K562 (cell line): Measurements from ENCODE around the gene UBE2D2. TPM values are rescaled to one million over a fixed set of nuclear protein-coding genes. Genes with fewer than 3 reads are reported as not detected.

Experiments used
- ARNT ChIP-seq, 2 experiments: fragments of 450-650 bp; IDR thresholded peaks; 2 replicates each; pipeline ENCODE4 v1.6.1; 2016; ENCODE audit warnings: mild to moderate bottlenecking in 1 of 2
- ATF1 ChIP-seq, 2 experiments: fragments of 450-650 bp in 1 of 2; IDR thresholded peaks; 2 replicates each; pipeline ENCODE4 v1.6.1; 2016; ENCODE audit warnings: missing compliant biosample characterization in 1 of 2, missing genetic modification characterization in 1 of 2
- ATF6 ChIP-seq: sonication (generic); formaldehyde crosslinking; IDR thresholded peaks from 2 replicates; pipeline ENCODE4 v1.4.0; 2020; ENCODE audit warnings: mild to moderate bottlenecking, missing genetic modification reagents
- DPF2 ChIP-seq: fragments of 450-650 bp; IDR thresholded peaks from 2 replicates; pipeline ENCODE4 v1.6.1; 2016
- EZH2 ChIP-seq: IDR thresholded peaks from 2 replicates; pipeline ENCODE4 v1.6.1; 2012; ENCODE audit warnings: low read depth, mild to moderate bottlenecking, inconsistent platforms, low read length, borderline replicate concordance
- GATAD2A ChIP-seq: fragments of 450-650 bp; IDR thresholded peaks from 2 replicates; pipeline ENCODE4 v1.6.1; 2017
- HDAC1 ChIP-seq, 2 experiments: fragments of 450-650 bp; IDR thresholded peaks; 2 replicates each; pipeline ENCODE4 v1.6.1; 2016 to 2017; ENCODE audit warnings: inconsistent platforms in 1 of 2, mild to moderate bottlenecking in 1 of 2, moderate library complexity in 1 of 2
- HDGF ChIP-seq: fragments of 450-650 bp; IDR thresholded peaks from 2 replicates; pipeline ENCODE4 v1.6.1; 2016
- HES1 ChIP-seq: fragments of 450-650 bp; IDR thresholded peaks from 2 replicates; pipeline ENCODE4 v1.6.1; 2016; ENCODE audit warnings: low read depth, mild to moderate bottlenecking, moderate library complexity
- HLTF ChIP-seq: fragments of 450-650 bp; IDR thresholded peaks from 2 replicates; pipeline ENCODE4 v1.6.1; 2016
- MYNN ChIP-seq, 2 experiments: sonication (generic); formaldehyde crosslinking in 1 of 2; IDR thresholded peaks; 2 replicates each; pipeline versions ENCODE4 v1.5.0 to v1.6.1; 2016 to 2020; ENCODE audit warnings: antibody characterized with exemption in 1 of 2, missing genetic modification reagents in 1 of 2
- NCOA1 ChIP-seq: fragments of 450-650 bp; IDR thresholded peaks from 2 replicates; pipeline ENCODE4 v1.6.1; 2016; ENCODE audit warnings: low read depth
- PCBP2 ChIP-seq: fragments of 200-400 bp; formaldehyde crosslinking; IDR thresholded peaks from 2 replicates; pipeline ENCODE4 v1.6.1; 2018; ENCODE audit warnings: low read length, low read depth, mild to moderate bottlenecking, moderate library complexity; ENCODE audit not compliant: poor library complexity, severe bottlenecking
- PHB2 ChIP-seq: fragments of 450-650 bp; IDR thresholded peaks from 2 replicates; pipeline ENCODE4 v1.6.1; 2017; ENCODE audit warnings: low read depth
- POLR2AphosphoS2 ChIP-seq: IDR thresholded peaks from 2 replicates; pipeline ENCODE4 v1.6.1; 2012; ENCODE audit warnings: low read length, improper control_type of control experiment
- RAD21 ChIP-seq, 2 experiments: fragments of 250-450 bp in 1 of 2; fragments of 450-650 bp in 1 of 2; sonication (Bioruptor Pico) in 1 of 2; formaldehyde crosslinking in 1 of 2; IDR thresholded peaks in 1 of 2; conservative IDR thresholded peaks in 1 of 2; 2 replicates each; pipeline versions ENCODE4 v1.4.0 to v1.8.0; 2020 to 2022; ENCODE audit warnings: mild to moderate bottlenecking in 2 of 2, moderate library complexity in 1 of 2
- RBM17 ChIP-seq: fragments of 200-400 bp; formaldehyde crosslinking; IDR thresholded peaks from 2 replicates; pipeline ENCODE4 v1.6.1; 2017; ENCODE audit warnings: low read depth, mild to moderate bottlenecking, low read length, borderline replicate concordance
- RFX5 ChIP-seq: IDR thresholded peaks from 2 replicates; pipeline ENCODE4 v1.6.1; 2011; ENCODE audit warnings: low read depth, mild to moderate bottlenecking, improper control_type of control experiment, low read length
- TCF7L2 ChIP-seq: fragments of 150-350 bp; IDR thresholded peaks from 2 replicates; pipeline ENCODE4 v1.6.1; 2016; ENCODE audit warnings: low read depth, mild to moderate bottlenecking, low read length, moderate library complexity
- TOE1 ChIP-seq, 2 experiments: fragments of 450-650 bp in 1 of 2; sonication (generic) in 1 of 2; formaldehyde crosslinking in 1 of 2; IDR thresholded peaks; 2 replicates each; pipeline versions ENCODE4 v1.7.1 to v1.8.0; 2016 to 2022; ENCODE audit warnings: borderline replicate concordance in 2 of 2, mild to moderate bottlenecking in 2 of 2, antibody characterized with exemption in 1 of 2, inconsistent platforms in 1 of 2, low read depth in 1 of 2, missing genetic modification reagents in 1 of 2, moderate library complexity in 1 of 2
- ZNF280A ChIP-seq: fragments of 450-650 bp; IDR thresholded peaks from 2 replicates; pipeline ENCODE4 v1.6.1; 2018; ENCODE audit warnings: mild to moderate bottlenecking, low read depth; ENCODE audit not compliant: partially characterized antibody
- ZNF324 ChIP-seq: fragments of 250-450 bp; sonication (Bioruptor Pico); IDR thresholded peaks from 2 replicates; pipeline ENCODE4 v1.4.0; 2020; ENCODE audit warnings: mild to moderate bottlenecking
- polyA plus RNA-seq, 8 experiments: library from polyadenylated mRNA; depleted of rRNA in 4 of 8; stranded (reverse) in 5 of 8; unstranded in 3 of 8; fragments of >200 nt; fragmentation: Nextera tagmentation in 2 of 8; fragmentation: Illumina TruSeq in 1 of 8; extraction: Ambion mirVana in 2 of 8; extraction: Trizol in 1 of 8; gene quantifications; 2 replicates each; pipeline versions ENCODE4 v1.2.1 to v1.2.3, GENCODE V29; 2011 to 2014; ENCODE audit warnings: inconsistent platforms in 1 of 8, missing spikeins in 1 of 8
- total RNA-seq, 7 experiments: library from RNA; depleted of rRNA in 6 of 7; stranded (reverse); fragments of >200 nt in 6 of 7; fragmentation: Illumina TruSeq in 2 of 7; extraction: Trizol in 2 of 7; gene quantifications; 2 replicates each; pipeline versions ENCODE4 v1.2.1 to v1.2.3, GENCODE V29; 2011 to 2021; ENCODE audit warnings: low replicate concordance in 1 of 7

UBE2D2 gene
- total and polyA plus RNA-seq, 9 of the 15 experiments (the other 6 are each of a cell fraction or from before 2014, with no cell fraction given): 53.6 to 198 (median 122) TPM

GRCh38 chr5:139633295-139634027, 72.3 kb downstream of the UBE2D2 start (continued):
- TF ChIP-seq PCBP2: no peak
- TF ChIP-seq MYNN (IDR thresholded peaks at IDR 0.05): peak; percentile 94
- no peak for TF ChIP-seq MYNN (CRISPR knock-in tag; IDR thresholded peaks at IDR 0.05)
- TF ChIP-seq RBM17: no peak
- peak; percentile 92 to 95 for TF ChIP-seq RAD21 (CRISPR knock-in tag; conservative IDR thresholded peaks at IDR 0.05 in 1 of 2, IDR thresholded peaks at IDR 0.05 in 1 of 2)
- TF ChIP-seq ZNF324 (CRISPR knock-in tag): no peak
- no peak for TF ChIP-seq RFX5
- TF ChIP-seq HDGF: 0 out of 2 replicates have a peak, but pooled peaks have one; percentile 80
- TF ChIP-seq PHB2: no peak
- TF ChIP-seq HES1: no peak
- no peak for TF ChIP-seq ZNF280A
- TF ChIP-seq HDAC1 (IDR thresholded peaks at IDR 0.05): peak in 1 of 2 experiments; percentile 53; a peak in 1 of 4 replicates
- TF ChIP-seq ARNT (IDR thresholded peaks at IDR 0.05): 0 out of 4 replicates have a peak, but pooled peaks of 1 of the 2 experiments have one; percentile 54
- 0 out of 2 replicates have a peak, but pooled peaks have one; percentile 56 for TF ChIP-seq HLTF
- peak; percentile 26; the same call in 1 of the 2 replicates for TF ChIP-seq ATF6
- TF ChIP-seq DPF2: peak; percentile 52; the same call in 1 of the 2 replicates
- TF ChIP-seq TCF7L2: no peak
- no peak for TF ChIP-seq TOE1 (IDR thresholded peaks at IDR 0.05; ENCODE audit: borderline replicate concordance)
- TF ChIP-seq TOE1 (CRISPR knock-in tag; IDR thresholded peaks at IDR 0.05; ENCODE audit: borderline replicate concordance, low read depth): no peak
- no peak for TF ChIP-seq NCOA1
- no peak for TF ChIP-seq GATAD2A
- TF ChIP-seq EZH2: no peak
- peak; percentile 97 for TF ChIP-seq POLR2AphosphoS2
- TF ChIP-seq ATF1 (CRISPR knock-in tag; IDR thresholded peaks at IDR 0.05): no peak
- TF ChIP-seq ATF1 (tag; IDR thresholded peaks at IDR 0.05): peak; percentile 51
